Brain microvascular endothelial cell (primary cell): ENCODE data around the gene EIF2AK3.

Experiments used
- DNase-seq: peaks from one replicate; pipeline ENCODE4 v3.0.0-alpha.2; 2020
- H3K27ac ChIP-seq: fragments of 250-450 bp; sonication (Bioruptor Pico); 2 replicates; pipeline ENCODE4 v1.5.1; 2020; ENCODE audit warnings: mild to moderate bottlenecking, moderate library complexity
- H3K27me3 ChIP-seq: fragments of 250-450 bp; sonication (Bioruptor Pico); replicated peaks from 2 replicates; pipeline ENCODE4 v1.5.1; 2020; ENCODE audit warnings: mild to moderate bottlenecking
- H3K36me3 ChIP-seq: fragments of 250-450 bp; sonication (Bioruptor Pico); replicated peaks from 2 replicates; pipeline ENCODE4 v1.5.1; 2020; ENCODE audit warnings: mild to moderate bottlenecking
- H3K4me3 ChIP-seq: 2 replicates; pipeline ENCODE4 v1.5.1; 2011; ENCODE audit warnings: low read depth, mild to moderate bottlenecking, control low read depth, low read length, moderate library complexity
- in situ Hi-C: cut with HindIII; loops from 2 replicates; pipeline ENCODE4 v1.10.0; 2017; ENCODE audit warnings: low sequenced_read_pairs, low pct_ligation_motif_present
- TF ChIP-seq, protein P1 (sequence below): IDR thresholded peaks from 2 replicates; pipeline ENCODE4 v1.5.1; 2011; ENCODE audit warnings: low read depth, mild to moderate bottlenecking, moderate library complexity, low read length, control low read depth, inconsistent platforms; ENCODE audit errors: missing control alignments

Gene EIF2AK3

DNA sequence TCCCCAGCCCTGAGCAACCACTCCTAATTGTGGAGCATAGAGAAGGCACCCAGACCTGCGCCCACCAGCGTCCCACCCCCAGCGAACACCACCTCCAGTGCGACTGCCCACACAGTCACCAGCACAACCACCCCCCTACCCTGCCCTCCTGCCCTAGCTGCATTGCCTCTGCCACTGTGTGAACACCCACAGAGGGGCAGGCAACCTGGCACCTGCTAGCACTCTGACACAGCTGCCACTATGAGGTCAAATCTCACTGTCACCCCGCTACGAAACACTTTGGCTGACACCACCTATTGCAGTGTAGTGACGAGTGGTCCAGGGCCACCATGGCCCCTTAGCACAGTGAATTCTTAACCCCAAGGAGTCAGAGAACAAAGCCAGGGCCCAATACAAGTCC, 14.1 kb upstream of the EIF2AK3 start:
- DNase-seq = no peak
- TF ChIP-seq, protein P1, sequence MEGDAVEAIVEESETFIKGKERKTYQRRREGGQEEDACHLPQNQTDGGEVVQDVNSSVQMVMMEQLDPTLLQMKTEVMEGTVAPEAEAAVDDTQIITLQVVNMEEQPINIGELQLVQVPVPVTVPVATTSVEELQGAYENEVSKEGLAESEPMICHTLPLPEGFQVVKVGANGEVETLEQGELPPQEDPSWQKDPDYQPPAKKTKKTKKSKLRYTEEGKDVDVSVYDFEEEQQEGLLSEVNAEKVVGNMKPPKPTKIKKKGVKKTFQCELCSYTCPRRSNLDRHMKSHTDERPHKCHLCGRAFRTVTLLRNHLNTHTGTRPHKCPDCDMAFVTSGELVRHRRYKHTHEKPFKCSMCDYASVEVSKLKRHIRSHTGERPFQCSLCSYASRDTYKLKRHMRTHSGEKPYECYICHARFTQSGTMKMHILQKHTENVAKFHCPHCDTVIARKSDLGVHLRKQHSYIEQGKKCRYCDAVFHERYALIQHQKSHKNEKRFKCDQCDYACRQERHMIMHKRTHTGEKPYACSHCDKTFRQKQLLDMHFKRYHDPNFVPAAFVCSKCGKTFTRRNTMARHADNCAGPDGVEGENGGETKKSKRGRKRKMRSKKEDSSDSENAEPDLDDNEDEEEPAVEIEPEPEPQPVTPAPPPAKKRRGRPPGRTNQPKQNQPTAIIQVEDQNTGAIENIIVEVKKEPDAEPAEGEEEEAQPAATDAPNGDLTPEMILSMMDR = no peak
- no peak overlapping the region for H3K27ac ChIP-seq
- H3K36me3 ChIP-seq = no peaks in the 10 kb centered on the region
- no peak overlapping the region for H3K4me3 ChIP-seq
- H3K27me3 ChIP-seq = no peaks in the 10 kb centered on the region
- in situ Hi-C loops = no loop called here

DNA sequence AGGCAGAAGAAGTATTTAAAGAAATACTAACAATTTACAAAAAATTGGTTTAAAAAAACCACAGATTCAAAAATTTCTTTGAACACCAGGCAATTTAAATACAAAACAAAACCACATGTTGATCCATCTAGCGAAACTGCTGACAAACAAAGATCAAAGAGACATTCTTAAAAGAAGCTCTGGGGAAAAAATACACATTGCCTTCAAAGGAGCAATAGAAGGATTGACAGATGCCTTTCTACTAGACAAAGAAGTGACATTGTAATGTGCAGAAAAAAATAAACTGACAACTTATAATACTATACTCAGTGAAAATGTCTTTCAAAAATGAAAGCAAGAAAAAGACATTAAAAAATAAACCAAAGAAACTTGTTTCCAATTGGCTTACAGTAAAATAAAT, 12.6 kb upstream of the EIF2AK3 start:
- Histone ChIP-seq H3K36me3 (no peaks in the 10 kb centered on the region), H3K27me3 (no peaks in the 10 kb centered on the region), H3K27ac (no peak overlapping the region), H3K4me3 (no peak overlapping the region)
- DNase-seq = no peak
- TF ChIP-seq, protein P1 = no peak
- in situ Hi-C loops = no loop called here

DNA sequence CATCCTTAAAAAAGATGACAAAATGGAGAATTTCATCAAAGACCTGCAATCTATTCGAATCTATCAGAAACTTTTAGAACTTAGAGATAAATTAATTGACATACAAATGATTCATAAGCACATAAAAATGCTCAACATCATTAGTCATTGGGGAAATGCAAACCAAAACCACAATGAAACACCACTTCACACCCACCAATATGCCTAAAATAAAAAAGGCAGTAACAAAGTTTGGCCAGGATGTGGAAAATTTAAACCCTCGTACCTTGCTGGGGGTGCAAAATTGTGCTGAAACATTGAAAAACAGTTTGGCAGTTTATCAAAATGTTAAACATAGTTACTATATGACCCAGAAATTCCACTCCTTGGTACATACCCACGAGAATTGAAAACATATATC, 11.5 kb upstream of the EIF2AK3 start:
- in situ Hi-C loops = no loop called here
- no peak overlapping the region for H3K27ac ChIP-seq
- TF ChIP-seq, protein P1 = no peak
- no peaks in the 10 kb centered on the region for H3K27me3 ChIP-seq
- no peak overlapping the region for H3K4me3 ChIP-seq
- DNase-seq = no peak
- H3K36me3 ChIP-seq = no peaks in the 10 kb centered on the region

DNA sequence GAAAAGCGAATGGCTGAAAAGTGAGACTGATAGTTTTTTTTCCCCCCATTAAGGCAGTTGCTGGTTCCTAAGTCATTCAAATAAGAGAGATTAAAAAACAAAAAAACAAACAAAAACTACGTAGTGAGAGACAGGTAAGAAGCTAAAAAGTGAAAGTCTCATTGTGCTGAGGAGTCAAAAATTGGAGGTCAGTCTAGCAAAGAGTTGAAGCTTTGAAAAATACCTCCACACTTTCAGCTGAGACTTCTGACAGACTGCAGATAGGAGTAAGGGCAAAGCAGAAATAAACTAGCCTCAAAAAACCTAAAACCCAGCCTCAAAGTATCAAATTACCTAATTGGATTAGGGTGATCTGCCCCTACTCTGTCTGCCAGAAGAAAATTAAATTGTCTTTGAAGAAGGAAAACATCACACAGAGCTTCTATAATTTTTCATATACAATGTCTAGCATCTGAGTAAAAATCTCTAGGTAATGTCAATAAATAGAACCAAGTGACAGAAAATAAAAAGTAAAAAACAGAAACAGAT, 10.9 kb upstream of the EIF2AK3 start:
- H3K27me3 ChIP-seq = no peaks in the 10 kb centered on the region
- in situ Hi-C loops = no loop called here
- TF ChIP-seq, protein P1 = no peak
- no peaks in the 10 kb centered on the region for H3K36me3 ChIP-seq
- no peak for DNase-seq
- no peak overlapping the region for H3K4me3 ChIP-seq
- H3K27ac ChIP-seq = no peak overlapping the region

DNA sequence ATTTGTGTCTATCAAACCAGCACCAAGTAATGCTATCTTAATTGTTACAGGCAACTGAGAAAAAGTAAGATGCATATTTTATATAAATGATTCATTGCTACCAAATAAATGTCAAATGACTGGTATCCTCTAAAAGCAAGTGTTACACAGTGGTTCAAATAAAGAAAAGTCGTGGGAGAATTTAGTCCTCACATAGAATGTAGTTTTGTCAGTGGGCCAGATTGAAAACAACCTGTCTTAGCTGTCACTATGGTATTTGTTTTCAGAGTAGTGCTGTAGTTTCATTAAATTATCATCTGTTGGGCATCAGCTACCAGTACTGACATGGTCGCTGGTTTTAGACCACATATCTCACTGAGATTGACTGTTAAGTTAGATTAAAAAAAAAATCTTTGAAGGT, 10.2 kb upstream of the EIF2AK3 start:
- in situ Hi-C loops = no loop called here
- Histone ChIP-seq H3K36me3 (no peaks in the 10 kb centered on the region), H3K27ac (no peak overlapping the region), H3K27me3 (no peaks in the 10 kb centered on the region), H3K4me3 (no peak overlapping the region)
- no peak for DNase-seq
- TF ChIP-seq, protein P1 = no peak

DNA sequence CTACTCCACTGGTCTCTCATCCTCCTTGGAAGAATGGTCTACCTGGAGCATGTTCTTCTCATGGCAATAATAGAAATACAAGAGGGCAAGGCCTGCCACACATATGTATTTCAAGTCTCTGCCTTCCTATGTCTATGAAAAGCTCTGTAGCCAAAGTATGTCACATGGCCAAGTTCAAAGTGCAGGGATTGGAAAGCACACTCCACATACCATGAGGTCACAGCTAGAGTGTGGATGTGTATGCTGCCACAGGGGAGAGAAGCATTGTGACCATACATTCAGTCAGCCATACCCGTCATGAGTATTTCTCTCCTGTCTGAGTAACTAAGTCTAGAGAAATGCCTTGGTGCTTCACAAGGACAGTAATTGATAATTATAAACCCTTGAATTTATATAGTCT, 8.8 kb upstream of the EIF2AK3 start:
- TF ChIP-seq, protein P1 = no peak
- H3K4me3 ChIP-seq = no peak overlapping the region
- no peak for DNase-seq
- no peak overlapping the region for H3K27ac ChIP-seq
- in situ Hi-C loops = no loop called here
- no peaks in the 10 kb centered on the region for H3K36me3 ChIP-seq
- H3K27me3 ChIP-seq = no peaks in the 10 kb centered on the region
